ENCODE results near the gene HOXA10.

The HOXA10 gene

GRCh38 chr7:27131390-27131819 lies 42.7 kb downstream of the HOXA10 start:
- Histone ChIP-seq H3K4me1 (ENCODE audit: insufficient read depth, low read length) (peaks cover 82% of the 10 kb centered on the region), H3K9me3 (ENCODE audit: low read length) (no peaks in the 10 kb centered on the region), H3K4me3 (ENCODE audit: low read depth in 1 of 2, low read length in 2 of 2) (peak overlapping the region; percentile 69 to 75), H3K27me3 (ENCODE audit: control insufficient read depth in 1 of 2, insufficient read depth in 2 of 2, low read length in 2 of 2) (no peaks in the 10 kb centered on the region), H3K9ac (ENCODE audit: low read length) (peak overlapping the region; percentile 79), H3K27ac (ENCODE audit: low read depth, low read length) (peak overlapping the region; percentile 77), H3K36me3 (ENCODE audit: insufficient read depth, low read length) (no peaks in the 10 kb centered on the region)

GRCh38 chr7:27130540-27131389 lies 43.4 kb downstream of the HOXA10 start, which contains the start of gene HOXA4:
TSS of gene HOXA4 (minus strand) at chr7:27130757. CDS start at chr7:27130733, 24 bp downstream.
- Histone ChIP-seq H3K9ac (ENCODE audit: low read length) (peak within 1 kb of the TSS; percentile 79), H3K36me3 (ENCODE audit: insufficient read depth, low read length) (no peaks in the 10 kb centered on the region), H3K4me3 (ENCODE audit: low read depth in 1 of 2, low read length in 2 of 2) (peak within 1 kb of the TSS; percentile 69 to 75), H3K4me1 (ENCODE audit: insufficient read depth, low read length) (peaks cover 82% of the 10 kb centered on the region), H3K9me3 (ENCODE audit: low read length) (no peaks in the 10 kb centered on the region), H3K27me3 (ENCODE audit: control insufficient read depth in 1 of 2, insufficient read depth in 2 of 2, low read length in 2 of 2) (no peaks in the 10 kb centered on the region), H3K27ac (ENCODE audit: low read depth, low read length) (peak within 1 kb of the TSS; percentile 77)

GRCh38 chr7:27129729-27130539 lies 44.2 kb downstream of the HOXA10 start:
- peak overlapping the region; percentile 33 to 34 for H3K4me3 ChIP-seq (ENCODE audit: low read depth in 1 of 2, low read length in 2 of 2)
- peak overlapping the region; percentile 67 for H3K27ac ChIP-seq (ENCODE audit: low read depth, low read length)
- peaks cover 82% of the 10 kb centered on the region for H3K4me1 ChIP-seq (ENCODE audit: insufficient read depth, low read length)
- H3K36me3 ChIP-seq (ENCODE audit: insufficient read depth, low read length), result no peaks in the 10 kb centered on the region
- H3K9me3 ChIP-seq (ENCODE audit: low read length), result no peaks in the 10 kb centered on the region
- H3K27me3 ChIP-seq (ENCODE audit: control insufficient read depth in 1 of 2, insufficient read depth in 2 of 2, low read length in 2 of 2), result no peaks in the 10 kb centered on the region
- H3K9ac ChIP-seq (ENCODE audit: low read length), result peak overlapping the region; percentile 13

DNA sequence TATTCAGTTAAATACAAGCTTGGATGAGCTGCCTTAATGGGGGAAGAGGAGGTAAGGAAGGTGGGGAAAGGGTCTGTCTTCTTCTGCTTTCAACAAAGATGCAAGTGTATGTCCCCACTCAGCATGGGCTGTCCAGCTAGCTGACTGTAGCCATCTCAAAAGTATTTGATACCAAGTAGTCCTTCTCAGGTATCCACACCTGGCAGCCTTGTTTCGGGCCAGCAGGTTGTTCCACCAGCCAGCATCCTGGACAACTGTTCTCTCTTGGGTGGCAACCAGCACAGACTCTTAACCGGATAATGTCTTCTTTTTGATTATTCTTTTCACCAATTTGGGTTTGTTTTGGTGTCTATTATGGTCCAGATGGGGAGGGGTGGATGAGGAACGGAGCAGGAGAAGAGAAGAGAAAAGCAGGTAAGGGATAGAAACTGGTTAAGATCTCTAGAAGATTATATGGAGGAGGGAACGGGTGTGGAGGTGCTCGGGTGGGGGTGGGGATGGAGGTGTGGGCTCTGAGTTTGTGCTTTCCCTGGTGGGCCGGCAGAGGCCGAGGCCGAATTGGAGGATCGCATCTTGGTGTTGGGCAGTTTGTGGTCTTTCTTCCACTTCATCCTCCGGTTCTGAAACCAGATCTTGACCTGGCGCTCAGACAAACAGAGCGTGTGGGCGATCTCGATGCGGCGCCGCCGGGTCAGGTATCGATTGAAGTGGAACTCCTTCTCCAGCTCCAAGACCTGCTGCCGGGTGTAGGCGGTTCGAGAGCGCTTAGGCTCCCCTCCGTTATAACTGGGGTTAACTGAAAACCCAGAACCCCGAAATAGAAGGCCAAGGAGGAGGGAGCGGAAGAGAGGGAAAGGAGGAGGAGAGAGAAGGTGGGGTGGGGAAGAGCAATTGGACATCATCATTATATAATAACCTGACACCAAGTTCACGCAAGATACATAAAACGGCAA lies 45.1 kb downstream of the HOXA10 start:
- peaks cover 4% of the 10 kb centered on the region for H3K36me3 ChIP-seq (ENCODE audit: insufficient read depth, low read length)
- peaks cover 80% of the 10 kb centered on the region for H3K4me1 ChIP-seq (ENCODE audit: insufficient read depth, low read length)
- H3K9me3 ChIP-seq (ENCODE audit: low read length), result no peaks in the 10 kb centered on the region
- H3K27me3 ChIP-seq (ENCODE audit: control insufficient read depth in 1 of 2, insufficient read depth in 2 of 2, low read length in 2 of 2), result no peaks in the 10 kb centered on the region
- peak overlapping the region; percentile 33 to 34 for H3K4me3 ChIP-seq (ENCODE audit: low read depth in 1 of 2, low read length in 2 of 2)
- H3K9ac ChIP-seq (ENCODE audit: low read length), result peak overlapping the region; percentile 13
- H3K27ac ChIP-seq (ENCODE audit: low read depth, low read length), result peak overlapping the region; percentile 61

GRCh38 chr7:27128034-27128433 lies 46.1 kb downstream of the HOXA10 start:
- H3K27me3 ChIP-seq (ENCODE audit: control insufficient read depth in 1 of 2, insufficient read depth in 2 of 2, low read length in 2 of 2), result no peaks in the 10 kb centered on the region
- no peak overlapping the region for H3K4me3 ChIP-seq (ENCODE audit: low read depth in 1 of 2, low read length in 2 of 2)
- H3K9me3 ChIP-seq (ENCODE audit: low read length), result no peaks in the 10 kb centered on the region
- H3K36me3 ChIP-seq (ENCODE audit: insufficient read depth, low read length), result peaks cover 4% of the 10 kb centered on the region
- H3K4me1 ChIP-seq (ENCODE audit: insufficient read depth, low read length), result peaks cover 74% of the 10 kb centered on the region
- peak overlapping the region; percentile 51 for H3K27ac ChIP-seq (ENCODE audit: low read depth, low read length)
- no peak overlapping the region for H3K9ac ChIP-seq (ENCODE audit: low read length)

DNA sequence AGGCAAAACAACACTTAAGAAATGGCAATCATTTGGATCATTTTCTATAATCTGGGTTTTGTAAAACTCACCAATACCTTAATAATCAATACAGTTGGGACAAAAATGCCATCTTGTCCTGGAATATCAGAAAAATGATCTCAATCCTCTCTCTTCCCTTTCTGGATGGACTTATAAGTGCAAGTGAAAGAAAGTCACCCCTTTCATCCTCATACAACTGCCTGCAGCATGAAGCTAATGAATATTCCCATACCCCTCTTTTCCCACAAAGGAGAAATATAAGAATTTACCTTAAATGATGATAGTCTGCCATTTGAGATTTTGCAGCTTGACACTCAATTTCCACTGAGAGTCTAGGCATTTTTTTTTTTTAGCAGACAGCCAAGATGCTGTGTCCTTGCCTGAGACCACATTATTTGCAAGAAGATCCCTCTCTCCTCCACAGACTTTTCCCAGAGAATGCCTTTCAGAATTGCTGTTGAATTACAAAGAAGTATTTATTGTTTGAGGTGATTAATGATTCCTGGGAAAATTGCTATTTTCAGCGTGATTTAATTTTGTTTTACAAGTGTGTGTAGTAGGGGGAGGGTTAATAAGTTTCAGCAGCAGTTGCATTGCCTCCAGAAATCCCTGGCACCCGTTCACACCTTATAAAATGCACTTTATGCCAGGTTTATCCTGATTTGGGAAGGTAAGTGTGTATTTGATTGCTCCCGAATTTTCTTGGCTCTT lies 47.4 kb downstream of the HOXA10 start:
- H3K9ac ChIP-seq (ENCODE audit: low read length), result no peak overlapping the region
- H3K4me1 ChIP-seq (ENCODE audit: insufficient read depth, low read length), result peaks cover 64% of the 10 kb centered on the region
- H3K27ac ChIP-seq (ENCODE audit: low read depth, low read length), result no peak overlapping the region
- no peaks in the 10 kb centered on the region for H3K27me3 ChIP-seq (ENCODE audit: control insufficient read depth in 1 of 2, insufficient read depth in 2 of 2, low read length in 2 of 2)
- no peak overlapping the region for H3K4me3 ChIP-seq (ENCODE audit: low read depth in 1 of 2, low read length in 2 of 2)
- H3K9me3 ChIP-seq (ENCODE audit: low read length), result no peaks in the 10 kb centered on the region
- peaks cover 4% of the 10 kb centered on the region for H3K36me3 ChIP-seq (ENCODE audit: insufficient read depth, low read length)

- Histone ChIP-seq H3K27ac (ENCODE audit: low read depth, low read length) (peak overlapping the region; percentile 14), H3K4me1 (ENCODE audit: insufficient read depth, low read length) (peaks cover 63% of the 10 kb centered on the region), H3K27me3 (ENCODE audit: control insufficient read depth in 1 of 2, insufficient read depth in 2 of 2, low read length in 2 of 2) (no peaks in the 10 kb centered on the region), H3K4me3 (ENCODE audit: low read depth in 1 of 2, low read length in 2 of 2) (no peak overlapping the region), H3K36me3 (ENCODE audit: insufficient read depth, low read length) (peaks cover 4% of the 10 kb centered on the region), H3K9ac (ENCODE audit: low read length) (no peak overlapping the region), H3K9me3 (ENCODE audit: low read length) (no peaks in the 10 kb centered on the region)
Measured at GRCh38 chr7:27125986-27126394, 48.1 kb downstream of the HOXA10 start.

GRCh38 chr7:27124902-27125689 lies 49.0 kb downstream of the HOXA10 start:
- no peak overlapping the region for H3K4me3 ChIP-seq (ENCODE audit: low read depth in 1 of 2, low read length in 2 of 2)
- H3K9ac ChIP-seq (ENCODE audit: low read length), result no peak overlapping the region
- H3K27me3 ChIP-seq (ENCODE audit: control insufficient read depth in 1 of 2, insufficient read depth in 2 of 2, low read length in 2 of 2), result no peaks in the 10 kb centered on the region
- peak overlapping the region; percentile 61 for H3K27ac ChIP-seq (ENCODE audit: low read depth, low read length)
- H3K9me3 ChIP-seq (ENCODE audit: low read length), result no peaks in the 10 kb centered on the region
- peaks cover 72% of the 10 kb centered on the region for H3K4me1 ChIP-seq (ENCODE audit: insufficient read depth, low read length)
- peaks cover 4% of the 10 kb centered on the region for H3K36me3 ChIP-seq (ENCODE audit: insufficient read depth, low read length)

DNA sequence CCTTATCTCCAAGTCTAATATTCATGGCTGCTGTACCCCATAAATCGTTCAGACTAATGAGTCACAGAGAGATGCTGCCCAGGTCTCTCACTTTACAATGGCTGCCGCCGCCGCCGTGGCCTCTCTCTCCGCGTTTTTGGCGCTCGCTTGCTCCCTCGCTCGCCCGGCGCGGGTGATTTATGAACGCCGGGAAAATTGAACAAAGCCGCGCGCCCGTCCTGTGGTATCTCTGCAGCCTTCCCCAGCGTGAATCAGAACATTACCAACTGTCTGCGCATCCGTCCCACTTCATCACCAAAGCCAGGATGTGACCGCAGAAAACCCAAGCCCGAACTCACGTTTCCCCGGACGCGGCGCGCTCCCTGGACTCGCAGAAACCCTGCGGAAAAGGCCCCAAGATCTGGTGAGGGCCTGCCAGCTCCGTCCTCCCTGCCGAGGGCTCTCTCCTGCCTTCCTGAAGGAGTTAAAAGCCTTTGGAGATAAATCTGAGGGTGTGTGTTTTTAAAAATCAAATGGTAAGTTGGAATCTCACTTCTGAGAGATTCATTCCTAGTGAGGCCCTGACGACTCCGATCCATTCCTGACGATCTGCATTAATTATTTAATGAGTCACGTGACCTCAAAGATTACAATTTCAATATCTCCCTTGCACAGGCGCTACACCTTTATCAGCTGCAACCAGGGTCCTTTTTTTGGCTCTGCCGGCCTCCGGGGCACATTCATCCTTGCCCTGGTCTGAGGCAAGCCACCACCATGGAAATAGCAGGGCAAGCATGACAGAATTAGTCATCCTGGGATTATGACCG lies 49.8 kb downstream of the HOXA10 start:
- Histone ChIP-seq H3K9me3 (ENCODE audit: low read length) (no peaks in the 10 kb centered on the region), H3K9ac (ENCODE audit: low read length) (no peak overlapping the region), H3K4me3 (ENCODE audit: low read depth in 1 of 2, low read length in 2 of 2) (peak overlapping the region in 1 of 2 donors; percentile 33), H3K27ac (ENCODE audit: low read depth, low read length) (peak overlapping the region; percentile 61), H3K4me1 (ENCODE audit: insufficient read depth, low read length) (peaks cover 73% of the 10 kb centered on the region), H3K36me3 (ENCODE audit: insufficient read depth, low read length) (peaks cover 8% of the 10 kb centered on the region), H3K27me3 (ENCODE audit: control insufficient read depth in 1 of 2, insufficient read depth in 2 of 2, low read length in 2 of 2) (no peaks in the 10 kb centered on the region)

Measured in muscle layer of colon (tissue), 2 donors.